Mucosa of descending colon (tissue), 3 donors: ENCODE data around the gene THBS1. TPM values are rescaled to one million over a fixed set of nuclear protein-coding genes. Genes with fewer than 3 reads are reported as not detected.

Source experiments
- ATAC-seq: fragments of 200-7000 bp; cut with Tn5 transposase; one replicate; pipeline ENCODE4 v1.9.1; 2020; ENCODE audit warnings: mild to moderate bottlenecking, moderate library complexity
- DNase-seq, 3 donors: peaks; one replicate each; pipeline ENCODE4 v3.0.0-alpha.2; 2020
- H3K36me3 ChIP-seq: fragments of 200-600 bp; one replicate; pipeline ENCODE4 v1.8.0; 2021; ENCODE audit warnings: low read depth, mild to moderate bottlenecking
- H3K4me1 ChIP-seq: fragments of 200-600 bp; one replicate; pipeline ENCODE4 v1.8.0; 2021; ENCODE audit warnings: low read depth, mild to moderate bottlenecking
- H3K4me3 ChIP-seq: fragments of 200-600 bp; one replicate; pipeline ENCODE4 v1.8.0; 2021; ENCODE audit warnings: mild to moderate bottlenecking
- H3K9me3 ChIP-seq: fragments of 200-600 bp; one replicate; pipeline ENCODE4 v1.8.0; 2021; ENCODE audit warnings: mild to moderate bottlenecking
- CTCF ChIP-seq: fragments of 200-600 bp; IDR thresholded peaks from one replicate; pipeline ENCODE4 v1.8.0; 2022; ENCODE audit warnings: antibody characterized with exemption, mild to moderate bottlenecking
- intact Hi-C, 2 donors: fragments of 100-400 bp; cut with DNase I in 1 of 2; cut with micrococcal nuclease in 1 of 2; formaldehyde crosslinking; loops; one replicate each; pipeline versions ENCODE4 v1.11.0 to v1.11.1; 2022; cut with DNase I, micrococcal nuclease
- long read RNA-seq, 2 donors: library from polyadenylated mRNA; unstranded; transcript quantifications; one replicate each; pipeline ENCODE4 v2.0.0, GENCODE V29; 2019 to 2021
- total RNA-seq, 3 donors: library from RNA; stranded (reverse); fragmentation: NEBNext Ultra II Directional in 2 of 3; extraction: Animal tissue kit (Norgen Biotek cat#: 25700) in 2 of 3; gene quantifications; one replicate each; pipeline versions ENCODE4 v1.2.1 to v1.2.4, GENCODE V29; 2021 to 2023
- donor health status: DM: no; HTN: no; CAD: no; lungs with moderate emphysema.
- donor health status: DM: no; HTN: no; CAD: no.
- donor health status: DM: no; HTN: yes; CAD: no.

Gene THBS1
- total RNA-seq = 100 to 1,000 TPM; 209 to 356 (median 288) TPM
- long read RNA-seq, donor 1, full-length matches to known transcripts = 20 of 135 reads
- long read RNA-seq, donor 1, partial matches to known transcripts = 108 of 135 reads
- long read RNA-seq, donor 1, other reads (novel, unspliced or antisense) = 7 of 135 reads
- long read RNA-seq, donor 2, partial matches to known transcripts = 13 of 14 reads
- long read RNA-seq, donor 2, other reads (novel, unspliced or antisense) = 1 of 14 reads

GRCh38 chr15:39580485-39581241, at the start of gene THBS1:
Gene THBS1 (plus strand): TSS chr15:39581079. CDS start chr15:39581858, 779 bp downstream.
- ATAC-seq (peak; percentile 69), DNase-seq (peak; percentile 88 to 93 (median 89))
- Histone ChIP-seq H3K9me3 (no peaks in the 10 kb centered on the region), H3K4me3 (peak within 1 kb of the TSS; percentile 64), H3K36me3 (no peaks in the 10 kb centered on the region), H3K4me1 (peaks cover 25% of the 10 kb centered on the region)
- no peak for TF ChIP-seq CTCF
- intact Hi-C loops = loop anchor here (5.0 to 10.0 kb wide), 5 partner anchors 174 to 766 kb away; no protein-coding TSS in a partner anchor

GRCh38 chr15:39534996-39535395, 45.9 kb upstream of the THBS1 start:
- no peak for DNase-seq
- no peak overlapping the region for H3K4me3 ChIP-seq
- H3K9me3 ChIP-seq = no peaks in the 10 kb centered on the region
- no peaks in the 10 kb centered on the region for H3K4me1 ChIP-seq
- ATAC-seq = no peak
- no peaks in the 10 kb centered on the region for H3K36me3 ChIP-seq
- no peak for TF ChIP-seq CTCF
- intact Hi-C loops = no loop called here

GRCh38 chr15:39535466-39535865, 45.4 kb upstream of the THBS1 start:
- intact Hi-C loops = no loop called here
- no peak for ATAC-seq
- H3K4me1 ChIP-seq = no peaks in the 10 kb centered on the region
- H3K4me3 ChIP-seq = no peak overlapping the region
- no peaks in the 10 kb centered on the region for H3K9me3 ChIP-seq
- no peaks in the 10 kb centered on the region for H3K36me3 ChIP-seq
- no peak for TF ChIP-seq CTCF
- no peak for DNase-seq

- TF ChIP-seq CTCF = no peak
- DNase-seq (no peak), ATAC-seq (no peak)
- intact Hi-C loops = no loop called here
- Histone ChIP-seq H3K9me3 (no peaks in the 10 kb centered on the region), H3K36me3 (no peaks in the 10 kb centered on the region), H3K4me1 (no peaks in the 10 kb centered on the region), H3K4me3 (no peak overlapping the region)
Observed at GRCh38 chr15:39538936-39539335, 41.9 kb upstream of the THBS1 start.

GRCh38 chr15:39539466-39539865, 41.4 kb upstream of the THBS1 start:
- DNase-seq (no peak), ATAC-seq (no peak)
- no peak overlapping the region for H3K4me3 ChIP-seq
- TF ChIP-seq CTCF = no peak
- H3K4me1 ChIP-seq = no peaks in the 10 kb centered on the region
- no peaks in the 10 kb centered on the region for H3K9me3 ChIP-seq
- H3K36me3 ChIP-seq = no peaks in the 10 kb centered on the region
- intact Hi-C loops = no loop called here
